ENCODE measurements around the gene FOXP1.
A peak's percentile ranks its signal among the peaks of the same experiment; 100 is the strongest.

FOXP1 gene

DNA sequence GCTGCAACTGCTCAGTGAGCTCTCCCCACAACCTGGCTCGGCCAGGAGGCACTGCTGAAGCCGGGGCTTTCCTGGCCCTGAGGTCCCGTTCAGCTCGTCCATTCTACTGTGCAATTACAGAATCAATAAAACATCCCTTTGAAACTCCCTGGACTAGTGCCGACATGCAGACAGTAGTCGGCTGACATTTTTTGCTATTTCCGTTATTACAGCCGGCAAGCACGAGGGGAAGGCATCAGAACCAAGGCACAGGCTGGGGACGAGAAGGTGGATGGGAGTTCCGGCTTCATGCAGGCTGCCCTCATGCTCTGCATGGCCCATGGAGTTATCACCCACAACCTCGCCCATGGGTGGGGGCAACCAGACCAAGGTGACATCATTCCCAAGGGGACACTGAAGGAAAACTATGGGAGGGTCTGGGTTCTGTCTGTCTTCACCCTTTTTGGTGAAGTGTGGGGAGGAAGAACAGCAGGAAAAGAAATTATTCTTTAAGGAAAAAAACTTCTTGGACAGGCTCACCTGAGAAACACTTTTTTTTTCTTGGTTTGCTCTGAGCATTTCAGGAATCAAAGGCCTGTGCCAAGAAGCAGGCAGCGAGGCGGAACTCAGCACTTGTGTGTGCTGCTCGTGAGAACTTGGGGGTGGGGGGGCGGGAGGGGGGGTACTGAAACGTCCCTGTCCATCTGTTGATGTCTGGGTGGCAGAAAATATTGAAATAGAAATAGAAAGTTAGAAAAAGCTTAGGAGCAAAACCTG lies 154.5 kb downstream of the FOXP1 start:
- no peak for DNase-seq (ENCODE audit: low read depth in 2 of 2)

DNA sequence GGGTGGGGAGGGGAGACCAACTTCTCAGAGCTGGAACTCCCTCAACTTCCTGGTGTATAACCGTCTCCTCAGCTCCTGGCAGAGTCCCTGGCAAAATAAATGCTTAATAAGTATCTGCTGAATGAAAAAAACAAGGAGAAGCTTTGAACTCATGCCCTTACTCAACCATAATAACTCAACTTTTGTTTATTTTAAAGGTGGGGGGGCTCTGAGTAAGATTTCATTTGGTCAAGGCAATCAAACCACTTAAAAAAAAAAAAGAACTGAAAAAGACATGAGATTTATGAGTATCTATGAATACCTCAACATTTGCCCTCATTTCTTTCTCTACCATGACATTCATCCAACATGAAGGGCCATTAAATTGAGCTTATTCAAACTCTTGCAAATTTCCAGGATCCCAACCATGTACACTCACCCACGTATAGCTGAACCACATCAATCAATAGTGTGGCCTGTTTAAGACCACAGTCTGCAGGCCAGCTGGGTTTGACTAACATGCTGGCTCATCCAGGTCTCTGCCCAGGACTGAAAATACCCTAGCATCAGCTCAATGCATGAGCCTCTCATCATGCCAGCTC lies 157.9 kb downstream of the FOXP1 start:
- DNase-seq (ENCODE audit: low read depth in 2 of 2): peak in 1 of 2 donors; percentile 41

DNA sequence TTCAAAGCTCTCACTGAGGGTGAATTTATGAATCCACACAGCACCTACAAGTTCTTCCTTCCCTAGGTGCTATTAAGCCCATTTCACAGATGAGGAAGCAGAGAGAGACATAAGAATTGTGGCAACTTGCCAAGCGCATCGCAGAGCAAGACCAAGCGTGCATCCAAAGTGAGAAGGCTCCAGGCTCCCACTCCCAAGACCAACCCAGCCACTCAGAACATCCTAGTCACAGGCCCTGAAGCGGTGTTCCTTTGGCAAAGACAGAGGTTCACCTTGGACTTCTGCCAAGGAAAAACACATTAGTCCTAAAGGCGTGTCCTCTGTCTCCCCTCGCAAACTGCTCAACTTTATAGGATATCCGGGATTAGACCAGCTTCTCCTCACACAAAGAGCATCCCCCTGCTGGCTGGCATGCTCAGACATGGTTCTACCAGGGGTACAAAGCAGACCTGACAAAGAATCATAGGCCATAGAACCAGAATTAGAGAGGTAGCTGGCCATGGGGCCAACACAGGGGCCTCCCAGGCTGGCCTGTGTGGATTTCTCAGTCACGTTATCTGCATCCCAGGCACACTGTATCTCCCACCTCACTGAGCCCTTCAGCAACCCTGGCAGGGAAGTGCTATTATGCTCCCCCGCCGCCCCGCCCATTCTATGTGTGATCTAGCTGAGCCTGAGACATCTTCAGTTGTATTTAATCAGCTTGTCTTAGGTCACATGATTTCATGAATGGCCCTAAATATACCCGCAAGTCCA lies 160.2 kb downstream of the FOXP1 start:
- no peak for DNase-seq (ENCODE audit: low read depth in 2 of 2)

DNA sequence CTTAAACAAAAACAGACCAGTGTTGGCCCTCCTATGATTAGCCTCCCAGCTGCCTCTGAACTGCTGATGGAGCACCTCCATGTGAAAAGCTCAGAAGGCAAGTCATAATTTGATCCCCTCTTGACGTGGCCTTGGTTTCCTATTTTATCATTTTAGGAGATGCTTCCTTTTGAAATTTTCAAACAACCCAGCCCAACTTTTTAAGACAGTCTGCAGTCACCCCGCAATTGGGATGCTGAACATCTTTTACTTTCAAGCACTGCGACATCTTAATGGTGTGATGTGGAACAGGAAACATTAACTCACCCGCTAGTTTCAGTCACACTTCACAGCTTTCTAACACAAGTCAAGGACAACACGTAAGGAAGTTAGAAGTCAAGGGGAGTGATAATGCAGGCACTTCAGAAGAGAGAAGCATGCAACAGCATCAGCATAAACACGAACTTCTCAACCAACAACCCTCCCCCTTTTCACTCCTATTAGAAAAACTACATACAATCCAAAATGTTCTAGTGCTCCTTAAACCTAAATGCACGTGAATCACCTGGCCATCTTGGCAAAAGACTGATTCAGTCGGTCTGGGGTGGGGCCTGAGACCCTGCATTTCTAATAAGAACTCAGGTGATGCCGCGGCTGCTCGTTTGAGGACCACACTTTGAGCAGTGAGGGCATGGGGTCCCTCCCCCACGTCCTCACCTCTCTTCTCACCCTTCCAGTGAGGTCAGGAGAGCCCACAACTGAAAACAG lies 161.5 kb downstream of the FOXP1 start:
- DNase-seq (ENCODE audit: low read depth in 2 of 2): peak in 1 of 2 donors; percentile 50

DNA sequence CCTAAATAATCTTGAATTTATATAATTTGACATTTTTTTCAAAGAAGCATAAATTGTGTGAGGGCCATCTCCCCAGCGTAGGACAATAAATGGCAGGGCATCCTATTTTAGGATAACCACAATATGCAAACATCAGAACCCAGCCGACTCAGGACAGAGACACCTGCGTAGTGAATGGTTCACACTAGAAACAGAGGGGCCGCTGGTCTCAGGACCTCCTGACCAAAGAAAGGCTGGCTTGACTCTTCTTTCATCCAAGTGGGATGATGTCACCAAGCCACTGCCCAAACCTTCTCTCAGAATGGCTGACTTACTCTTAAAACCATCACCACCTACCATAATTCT lies 162.1 kb downstream of the FOXP1 start:
- no peak for DNase-seq (ENCODE audit: low read depth in 2 of 2)

DNA sequence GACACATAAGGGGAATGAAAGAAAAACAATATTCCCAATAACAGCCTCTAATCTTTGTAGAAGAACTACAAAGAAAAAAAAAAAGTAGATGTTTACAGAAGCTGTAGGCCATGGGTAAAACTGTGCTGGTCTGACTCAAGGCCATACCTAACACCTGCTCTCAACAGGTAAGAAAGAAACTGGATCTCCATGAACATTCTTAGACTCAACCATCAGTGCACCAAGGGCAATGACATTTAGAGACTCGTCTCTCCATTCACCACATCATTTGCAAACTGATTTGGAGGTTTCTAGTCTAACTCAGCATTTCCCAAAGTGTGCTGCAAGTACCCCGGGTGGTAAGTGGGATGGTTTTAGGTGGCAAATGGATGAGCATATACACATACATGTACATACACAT lies 164.2 kb downstream of the FOXP1 start:
- no peak for DNase-seq (ENCODE audit: low read depth in 2 of 2)

DNA sequence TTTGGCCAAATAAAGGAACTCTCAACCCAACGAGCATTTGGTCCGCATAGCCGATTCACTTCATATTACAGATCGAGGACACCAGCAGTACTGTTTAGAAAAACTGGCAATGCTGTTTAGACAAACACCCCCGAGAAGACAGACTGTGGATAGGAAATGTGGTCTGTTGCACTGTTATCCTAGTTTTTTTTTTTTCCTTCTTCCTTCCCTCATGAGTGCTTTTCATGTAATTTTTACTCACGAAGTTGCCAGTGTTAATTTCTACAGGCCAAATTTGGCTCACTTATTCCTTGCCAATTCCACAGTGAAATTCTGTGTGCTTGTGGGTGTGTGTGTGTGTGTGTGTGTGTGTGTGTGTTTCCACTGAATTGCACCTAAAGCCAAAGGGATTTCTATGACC lies 165.7 kb downstream of the FOXP1 start:
- DNase-seq (ENCODE audit: low read depth in 2 of 2): no peak

DNA sequence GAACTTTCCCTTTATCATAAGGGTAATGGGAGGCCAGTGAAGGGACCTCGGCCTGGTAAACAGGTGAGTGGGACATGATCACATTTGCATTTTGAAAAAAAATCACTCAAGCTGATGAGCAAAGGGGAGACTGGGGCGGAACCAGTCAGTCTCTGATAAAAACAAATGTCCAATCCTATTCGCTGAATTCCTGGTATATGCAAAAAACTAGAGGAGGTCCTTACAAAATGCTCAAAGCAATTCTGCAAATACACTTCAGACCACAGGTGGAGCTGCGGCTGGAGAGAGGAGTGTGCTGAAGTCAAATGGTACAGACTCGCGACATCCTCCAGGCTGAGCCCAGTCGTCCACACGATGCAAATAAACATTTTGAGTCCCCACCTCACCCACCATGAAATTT lies 166.7 kb downstream of the FOXP1 start:
- DNase-seq (ENCODE audit: low read depth in 2 of 2): no peak

DNA sequence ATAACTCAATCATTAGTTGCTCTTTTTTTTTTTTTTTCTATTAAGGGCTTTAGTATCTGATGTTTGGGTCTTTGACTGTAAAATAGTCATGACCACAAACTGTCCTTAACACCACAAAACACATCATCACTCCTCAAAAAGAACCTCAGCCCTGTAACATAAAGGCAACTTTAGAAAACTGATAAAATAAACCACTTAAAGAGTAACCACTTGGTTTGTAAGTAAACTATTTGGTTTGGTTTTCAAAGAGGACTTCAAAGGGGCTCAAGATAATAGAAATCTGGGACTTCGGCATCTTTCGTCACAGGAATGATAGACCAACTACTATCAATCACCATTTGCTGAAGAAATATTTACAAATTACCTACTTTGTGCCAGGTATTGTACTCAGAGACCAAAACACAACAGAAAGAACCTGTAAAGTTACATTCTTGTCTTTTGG lies 167.8 kb downstream of the FOXP1 start:
- no peak for DNase-seq (ENCODE audit: low read depth in 2 of 2)

DNA sequence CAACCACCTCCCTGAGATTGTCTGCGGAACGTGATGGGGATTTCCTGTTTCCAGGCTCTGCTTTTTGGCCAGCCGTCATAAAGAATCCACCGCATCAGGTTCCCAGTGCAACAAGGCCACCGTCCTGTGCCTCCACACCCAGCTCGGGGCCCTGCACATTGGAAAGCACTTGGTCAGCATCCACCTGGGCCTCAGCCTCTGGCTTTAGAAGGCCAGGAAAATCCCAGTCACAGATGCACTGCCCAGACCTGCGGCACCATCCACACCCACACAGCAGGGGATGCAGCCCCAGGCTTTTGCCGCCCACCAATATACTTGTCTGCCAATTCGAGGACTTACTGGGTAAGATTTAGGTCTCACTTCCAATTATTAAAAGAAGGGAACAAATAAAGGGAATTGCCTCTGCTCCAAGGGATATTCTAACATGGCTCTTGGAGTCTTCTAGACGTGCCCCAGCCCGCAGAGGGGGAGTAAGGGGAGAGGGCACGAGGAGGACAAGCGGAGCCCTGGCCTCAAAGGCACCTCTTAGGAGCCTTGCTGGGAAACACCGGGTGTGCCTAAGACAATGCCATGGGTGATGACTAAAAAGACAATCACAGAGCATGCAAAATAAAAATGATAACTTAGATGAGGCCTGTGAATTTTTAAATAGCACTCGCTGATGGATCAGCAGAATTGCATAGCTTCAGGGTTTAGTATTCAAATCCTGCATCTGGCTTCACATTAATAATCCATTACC lies 169.2 kb downstream of the FOXP1 start:
- no peak for DNase-seq (ENCODE audit: low read depth in 2 of 2)

DNA sequence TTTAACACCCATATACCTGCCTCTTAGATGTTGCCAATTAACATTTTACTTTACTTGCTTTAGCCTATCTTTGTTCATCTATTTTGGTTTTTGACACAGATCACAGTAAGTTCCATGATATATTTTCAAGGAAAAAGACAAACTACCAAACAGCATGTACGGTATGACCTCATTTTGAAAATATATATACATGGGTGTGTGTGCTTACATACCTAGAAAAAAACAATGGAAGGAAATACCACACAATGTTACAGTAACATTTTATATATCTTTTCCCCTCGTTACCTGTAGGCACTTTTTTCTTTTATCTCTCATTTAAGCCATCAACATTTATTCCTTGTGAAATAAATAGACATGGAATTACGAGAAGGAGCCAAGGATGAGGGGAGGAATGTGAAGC lies 170.0 kb downstream of the FOXP1 start:
- DNase-seq (ENCODE audit: low read depth in 2 of 2): no peak

DNA sequence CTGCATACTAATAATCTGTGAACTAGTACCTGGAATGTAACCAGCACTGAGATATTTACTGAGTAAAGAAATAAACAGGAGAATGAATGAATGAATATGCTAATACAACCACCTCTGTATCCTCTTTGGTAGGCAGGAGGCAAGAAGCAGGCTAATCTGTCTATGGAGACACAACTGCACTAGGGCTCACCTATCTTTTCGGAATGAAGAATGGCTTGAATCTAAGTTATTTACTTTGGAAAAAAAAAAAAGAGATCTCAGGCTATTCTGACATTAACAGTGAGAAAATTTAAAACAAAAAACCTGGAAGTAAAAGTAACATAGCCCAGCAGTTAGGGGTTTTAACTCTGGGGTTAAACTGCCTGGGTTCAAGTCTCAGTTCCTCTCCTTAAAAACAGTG lies 174.2 kb downstream of the FOXP1 start:
- no peak for DNase-seq (ENCODE audit: low read depth in 2 of 2)

DNA sequence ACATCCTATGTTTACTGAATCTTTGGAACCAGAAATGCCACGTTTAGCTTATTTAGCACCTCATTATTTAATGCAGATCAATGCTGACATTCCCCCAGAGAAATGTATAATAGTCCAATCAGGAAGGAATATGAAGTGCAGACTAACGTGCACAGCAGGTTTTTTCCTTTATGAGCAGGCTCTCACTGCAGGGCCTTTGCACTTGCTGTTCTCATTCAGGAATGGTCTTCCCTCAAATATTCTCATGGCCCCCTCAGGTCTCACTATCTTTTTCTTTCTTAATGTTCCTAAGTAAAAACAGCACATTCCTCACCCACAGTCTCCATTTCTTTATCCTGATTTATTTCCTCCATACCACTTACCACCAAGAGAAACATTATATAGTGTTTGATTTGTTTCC lies 174.6 kb downstream of the FOXP1 start:
- no peak for DNase-seq (ENCODE audit: low read depth in 2 of 2)

DNA sequence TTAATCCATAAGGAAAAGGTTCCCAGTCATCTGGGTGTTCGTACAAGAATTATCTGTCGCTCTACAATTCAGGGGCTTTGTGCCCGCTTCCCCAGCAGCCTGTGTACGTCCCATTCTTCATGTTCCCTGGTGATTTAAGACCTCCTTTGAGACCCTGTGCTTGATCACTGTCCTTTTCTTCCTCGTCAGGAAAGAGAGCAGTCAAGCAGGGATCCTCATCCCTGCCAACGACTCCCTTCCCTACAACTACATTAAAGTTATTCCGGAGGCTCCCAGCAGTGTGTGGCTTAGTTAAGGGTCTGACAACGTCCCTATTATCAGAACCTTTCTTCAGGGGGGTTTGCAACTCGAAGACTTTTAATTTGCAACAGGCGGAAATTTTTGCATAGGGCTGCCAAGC lies 175.7 kb downstream of the FOXP1 start:
- no peak for DNase-seq (ENCODE audit: low read depth in 2 of 2)

DNA sequence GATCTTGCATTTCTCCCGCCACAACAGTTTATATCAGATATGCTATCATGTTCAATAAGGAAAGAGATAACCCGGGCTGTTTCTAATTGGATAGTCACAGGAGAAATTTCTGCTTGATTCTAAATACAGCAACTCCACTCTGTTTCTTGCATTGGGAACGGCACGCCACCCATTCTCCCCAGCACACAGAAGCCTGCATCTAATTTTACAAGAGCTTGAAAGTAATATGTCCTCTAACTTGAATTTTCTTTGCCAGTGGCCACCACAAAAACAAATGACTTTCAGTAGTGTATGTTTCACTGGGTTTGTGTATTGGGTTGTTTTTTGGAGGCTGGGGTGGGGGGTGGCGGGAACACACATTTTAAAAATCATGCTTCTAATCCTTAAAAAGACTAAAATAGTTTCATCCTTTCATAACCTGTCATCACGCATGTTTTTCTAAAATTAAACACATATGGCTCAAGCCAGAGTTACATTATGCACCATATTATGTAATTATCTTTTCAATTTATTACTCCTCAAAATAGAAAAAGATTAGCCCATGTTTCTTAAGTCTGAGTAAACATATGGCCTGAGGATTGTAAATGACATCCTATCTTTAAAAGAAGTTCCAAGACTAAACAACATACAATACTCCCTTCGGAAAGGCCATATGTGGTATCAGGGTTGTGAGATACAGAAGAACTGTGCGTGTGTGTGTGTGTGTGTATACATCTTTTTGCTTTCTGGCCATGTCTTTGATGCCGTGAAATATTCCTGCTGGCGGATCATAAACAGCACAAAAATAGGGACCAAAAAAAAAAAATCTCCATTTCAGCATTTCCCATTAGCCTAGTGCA lies 176.3 kb downstream of the FOXP1 start:
- DNase-seq (ENCODE audit: low read depth in 2 of 2): no peak

DNA sequence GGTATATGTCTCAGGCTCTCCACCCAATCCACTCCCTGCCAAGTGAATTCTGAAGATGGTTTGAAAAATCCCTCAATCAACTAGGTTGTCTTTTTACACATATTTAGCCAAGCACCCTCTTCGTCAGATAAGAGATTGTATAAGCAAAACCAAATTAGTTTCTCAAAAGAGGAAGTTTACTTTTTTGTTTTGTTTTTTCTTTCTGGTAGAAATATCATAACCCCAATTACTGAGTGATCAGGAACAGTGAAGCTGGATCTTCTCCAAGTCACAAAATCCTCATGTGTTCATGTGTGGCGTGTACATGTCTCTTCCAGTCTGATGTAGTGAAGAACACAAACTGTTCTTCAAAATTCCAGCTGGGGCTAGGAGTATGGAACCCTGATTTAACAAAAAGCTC lies 180.6 kb downstream of the FOXP1 start:
- no peak for DNase-seq (ENCODE audit: low read depth in 2 of 2)

DNA sequence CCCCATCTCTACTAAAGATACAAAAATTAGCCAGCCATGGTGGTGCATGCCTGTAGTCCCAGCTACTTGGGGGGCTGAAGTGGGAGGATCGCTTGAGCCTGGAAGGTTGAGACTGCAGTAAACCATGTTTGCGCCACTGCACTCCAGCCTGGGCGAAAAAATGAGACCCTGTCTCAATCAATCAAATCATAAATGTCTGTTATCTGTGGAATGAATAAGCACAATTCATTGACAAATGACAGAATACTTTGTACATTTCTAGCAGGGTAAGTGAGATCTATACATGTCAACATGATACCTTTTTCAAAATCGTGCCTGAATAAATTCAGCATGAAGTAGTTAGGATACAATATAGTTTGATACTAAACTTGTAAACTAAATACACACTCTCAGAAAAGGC lies 181.2 kb downstream of the FOXP1 start:
- no peak for DNase-seq (ENCODE audit: low read depth in 2 of 2)

DNA sequence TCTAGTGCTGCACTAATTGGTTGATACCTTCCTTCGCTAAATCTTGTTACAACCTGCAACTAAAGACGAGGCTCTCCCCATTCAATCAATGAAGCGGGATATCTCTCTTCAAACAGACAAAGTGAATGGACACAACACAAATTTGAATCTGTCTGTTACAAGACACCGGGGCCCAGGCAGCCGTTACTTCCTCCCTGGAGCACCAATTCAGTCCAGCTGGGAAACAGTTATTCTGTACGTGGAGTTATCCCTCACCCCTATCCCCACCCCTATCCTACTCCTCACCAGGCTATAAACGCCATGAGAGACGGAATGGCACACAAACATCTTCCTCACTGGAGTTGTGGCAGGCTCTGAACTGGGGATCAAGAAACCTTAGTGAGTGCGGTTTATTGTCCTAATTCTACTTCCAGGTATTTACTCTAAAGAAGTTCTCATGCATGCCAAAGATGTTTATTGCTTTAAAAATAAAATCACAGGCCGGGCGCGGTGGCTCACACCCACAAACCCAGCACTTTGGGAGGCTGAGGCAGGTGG lies 181.8 kb downstream of the FOXP1 start:
- no peak for DNase-seq (ENCODE audit: low read depth in 2 of 2)

DNA sequence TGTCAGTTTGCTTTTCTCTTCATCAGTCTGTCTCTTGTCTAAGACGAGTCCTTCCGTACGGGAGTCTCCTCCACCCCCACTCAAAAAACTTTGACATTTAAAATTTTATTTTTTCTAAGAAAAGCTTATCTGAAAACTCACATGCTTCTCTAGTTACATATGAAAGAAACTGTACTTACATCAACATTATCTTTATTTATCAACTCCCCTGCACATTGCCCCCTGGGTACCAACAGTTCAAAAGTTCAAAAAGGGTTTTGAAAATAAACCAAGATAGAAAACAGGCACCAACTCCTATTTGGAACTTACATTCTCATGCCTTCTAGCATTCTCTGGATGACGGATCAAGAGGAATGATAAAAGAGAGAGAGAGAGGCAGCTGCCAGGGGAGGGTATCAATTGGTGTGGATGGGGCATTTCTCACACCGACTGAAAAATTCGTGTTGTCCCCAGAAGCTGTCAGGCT lies 182.5 kb downstream of the FOXP1 start:
- no peak for DNase-seq (ENCODE audit: low read depth in 2 of 2)

DNA sequence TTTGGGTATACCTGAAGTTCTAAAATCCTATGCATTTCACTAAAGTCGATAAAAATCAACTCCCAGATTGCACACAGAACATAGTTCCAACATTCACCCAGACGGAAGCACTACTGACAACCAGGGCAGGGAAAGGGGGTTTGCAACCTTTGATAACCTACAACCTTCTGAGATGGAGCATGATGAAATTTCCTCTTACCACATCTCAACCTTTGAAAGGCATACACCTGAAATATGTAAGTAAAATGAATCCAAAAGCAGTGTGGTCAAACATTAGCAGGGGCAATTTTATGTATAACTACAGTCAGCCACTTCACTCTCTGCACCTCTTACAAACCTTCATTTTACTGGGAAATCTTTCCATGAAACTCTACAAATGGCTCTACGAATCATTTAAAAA lies 184.1 kb downstream of the FOXP1 start:
- DNase-seq (ENCODE audit: low read depth in 2 of 2): no peak

Data from stimulated activated CD4-positive, alpha-beta T cell treated with anti-CD3 and anti-CD28 coated beads, Interleukin-4, amount 100 ng/mL, for 48 hours (primary cell).